ENCODE results near the gene CFAP61. TPM values are rescaled to one million over a fixed set of nuclear protein-coding genes. Genes with fewer than 3 reads are reported as not detected.
A peak's percentile ranks its signal among the peaks of the same experiment; 100 is the strongest.

The CFAP61 gene
- total RNA-seq, 4 donors from 2014 or later = not detected

DNA sequence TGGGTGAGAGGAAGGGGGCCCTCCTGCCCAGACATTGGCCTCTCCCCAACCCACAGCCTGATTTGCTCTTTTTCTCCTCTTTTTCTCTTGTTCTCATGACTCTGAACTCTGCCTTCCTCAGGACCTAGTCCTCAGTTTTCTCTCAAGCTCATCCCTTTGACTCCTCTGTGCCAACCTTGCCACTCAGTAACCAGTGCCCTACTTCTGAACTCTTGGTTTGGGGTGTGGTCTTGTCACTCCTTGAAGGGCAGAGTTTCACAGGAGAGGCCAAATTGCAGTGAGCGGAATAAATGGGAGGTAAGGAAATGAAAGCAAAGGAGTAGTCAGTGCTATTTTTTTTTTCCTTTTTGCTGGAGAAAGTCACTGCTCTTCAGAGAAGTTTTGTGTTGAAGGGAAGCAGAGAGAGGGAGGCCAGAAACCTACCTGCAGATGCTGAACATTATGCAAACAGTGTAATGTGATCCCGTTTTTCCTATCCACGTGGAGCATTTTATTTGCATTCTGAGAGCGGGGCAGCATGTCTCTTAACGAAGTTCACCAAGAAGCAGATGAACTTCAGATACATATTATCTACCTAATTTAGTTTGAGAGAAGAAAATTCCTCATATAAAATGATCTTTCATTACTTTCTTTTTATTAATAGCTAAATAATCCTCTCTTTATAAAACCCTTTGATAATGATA, 26.9 kb downstream of the CFAP61 start:
- DNase-seq (ENCODE audit: extremely low spot score) = peak; percentile 55
- Histone ChIP-seq H3K27me3 (peaks cover 0 to 19% (median 0%) of the 10 kb centered on the region in 4 donors), H3K27ac (replicated peaks in 1 of 4) (no peak overlapping the region), H3K4me1 (peaks cover 0 to 5% (median 4%) of the 10 kb centered on the region in 4 donors), H3K36me3 (no peaks in the 10 kb centered on the region), H3K9me3 (no peaks in the 10 kb centered on the region), H3K4me3 (no peak overlapping the region)
- WGBS = 53% methylated on average over 5 of the region's 5 CpGs
- TF ChIP-seq, protein P1, sequence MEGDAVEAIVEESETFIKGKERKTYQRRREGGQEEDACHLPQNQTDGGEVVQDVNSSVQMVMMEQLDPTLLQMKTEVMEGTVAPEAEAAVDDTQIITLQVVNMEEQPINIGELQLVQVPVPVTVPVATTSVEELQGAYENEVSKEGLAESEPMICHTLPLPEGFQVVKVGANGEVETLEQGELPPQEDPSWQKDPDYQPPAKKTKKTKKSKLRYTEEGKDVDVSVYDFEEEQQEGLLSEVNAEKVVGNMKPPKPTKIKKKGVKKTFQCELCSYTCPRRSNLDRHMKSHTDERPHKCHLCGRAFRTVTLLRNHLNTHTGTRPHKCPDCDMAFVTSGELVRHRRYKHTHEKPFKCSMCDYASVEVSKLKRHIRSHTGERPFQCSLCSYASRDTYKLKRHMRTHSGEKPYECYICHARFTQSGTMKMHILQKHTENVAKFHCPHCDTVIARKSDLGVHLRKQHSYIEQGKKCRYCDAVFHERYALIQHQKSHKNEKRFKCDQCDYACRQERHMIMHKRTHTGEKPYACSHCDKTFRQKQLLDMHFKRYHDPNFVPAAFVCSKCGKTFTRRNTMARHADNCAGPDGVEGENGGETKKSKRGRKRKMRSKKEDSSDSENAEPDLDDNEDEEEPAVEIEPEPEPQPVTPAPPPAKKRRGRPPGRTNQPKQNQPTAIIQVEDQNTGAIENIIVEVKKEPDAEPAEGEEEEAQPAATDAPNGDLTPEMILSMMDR (IDR thresholded peaks at IDR 0.05) = no peak
- TF ChIP-seq POLR2A (IDR thresholded peaks at IDR 0.05; ENCODE audit: low read depth) = no peak
- TF ChIP-seq EP300 (IDR thresholded peaks at IDR 0.05) = no peak
- TF ChIP-seq POLR2AphosphoS5 (IDR thresholded peaks at IDR 0.05) = no peak
- intact Hi-C loops (cut with DNase I) = loop anchor here (2.0 kb wide), 1 partner anchor 158 kb away; no protein-coding TSS in a partner anchor

DNA sequence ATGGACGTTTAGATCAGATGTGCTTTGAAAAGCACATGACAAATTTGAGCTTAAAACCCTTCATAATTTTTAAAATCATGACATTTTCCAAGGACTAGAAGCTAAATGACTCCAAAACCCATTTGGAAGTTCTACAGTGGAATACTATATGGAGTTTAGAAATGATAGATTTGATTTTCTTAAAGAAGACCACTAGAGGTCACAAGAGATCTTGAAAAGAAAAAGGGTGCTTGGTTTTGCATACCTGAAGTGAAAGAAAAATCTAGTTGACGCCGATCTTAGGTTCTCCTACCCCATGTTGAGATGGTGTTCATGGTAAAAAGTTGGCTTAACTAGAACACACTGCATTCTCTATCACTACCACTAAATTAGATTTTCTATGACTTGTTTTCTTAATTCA, 31.5 kb downstream of the CFAP61 start:
- H3K9me3 ChIP-seq = no peaks in the 10 kb centered on the region
- no peak for TF ChIP-seq EP300 (IDR thresholded peaks at IDR 0.05)
- TF ChIP-seq, protein P1 (IDR thresholded peaks at IDR 0.05) = peak; percentile 39 to 44 (median 44)
- no peak overlapping the region for H3K4me3 ChIP-seq
- no peaks in the 10 kb centered on the region for H3K36me3 ChIP-seq
- WGBS = 0% methylated on average over 3 of the region's 3 CpGs
- H3K4me1 ChIP-seq = peaks cover 0 to 9% (median 4%) of the 10 kb centered on the region in 4 donors
- H3K27me3 ChIP-seq = no peaks in the 10 kb centered on the region
- no peak for DNase-seq (ENCODE audit: extremely low spot score)
- intact Hi-C loops (cut with DNase I) = loop anchor here (5.0 kb wide), 1 partner anchor 508 kb away; no protein-coding TSS in a partner anchor
- H3K27ac ChIP-seq (replicated peaks in 1 of 4) = no peak overlapping the region

DNA sequence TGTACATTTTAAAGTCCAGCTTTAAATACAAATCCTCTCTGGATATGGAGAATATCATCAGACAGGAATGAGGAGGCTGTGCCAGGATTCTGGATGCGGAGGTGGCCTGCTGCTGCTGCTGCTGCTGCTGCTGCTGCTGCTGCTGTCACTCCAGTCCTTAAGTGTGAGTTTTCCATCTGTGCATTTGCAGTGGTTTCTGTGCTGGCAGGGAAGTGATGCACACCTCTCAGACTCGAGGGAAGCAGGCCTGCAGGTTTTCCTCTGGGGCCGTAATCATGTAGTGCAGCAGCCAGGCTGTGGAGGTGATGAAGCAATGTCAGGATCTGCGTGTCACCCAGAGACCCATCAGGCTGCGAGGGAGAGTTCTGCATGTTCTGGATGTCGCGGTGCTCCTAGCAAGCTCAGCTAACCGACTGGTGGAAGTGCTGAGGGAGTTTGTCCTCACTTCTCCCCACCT, 32.0 kb downstream of the CFAP61 start:
- intact Hi-C loops (cut with DNase I) = loop anchor here (5.0 kb wide), 1 partner anchor 508 kb away; no protein-coding TSS in a partner anchor
- Histone ChIP-seq H3K36me3 (no peaks in the 10 kb centered on the region), H3K9me3 (no peaks in the 10 kb centered on the region), H3K4me3 (no peak overlapping the region), H3K27ac (replicated peaks in 1 of 4) (no peak overlapping the region), H3K27me3 (no peaks in the 10 kb centered on the region), H3K4me1 (peaks cover 0 to 9% (median 4%) of the 10 kb centered on the region in 4 donors)
- peak; percentile 64 for DNase-seq (ENCODE audit: extremely low spot score)
- WGBS = 47% methylated on average over 8 of the region's 8 CpGs
- TF ChIP-seq EP300 (IDR thresholded peaks at IDR 0.05) (no peak), POLR2A (IDR thresholded peaks at IDR 0.05; ENCODE audit: low read depth) (no peak)
- TF ChIP-seq, protein P1 (IDR thresholded peaks at IDR 0.05) = no peak

DNA sequence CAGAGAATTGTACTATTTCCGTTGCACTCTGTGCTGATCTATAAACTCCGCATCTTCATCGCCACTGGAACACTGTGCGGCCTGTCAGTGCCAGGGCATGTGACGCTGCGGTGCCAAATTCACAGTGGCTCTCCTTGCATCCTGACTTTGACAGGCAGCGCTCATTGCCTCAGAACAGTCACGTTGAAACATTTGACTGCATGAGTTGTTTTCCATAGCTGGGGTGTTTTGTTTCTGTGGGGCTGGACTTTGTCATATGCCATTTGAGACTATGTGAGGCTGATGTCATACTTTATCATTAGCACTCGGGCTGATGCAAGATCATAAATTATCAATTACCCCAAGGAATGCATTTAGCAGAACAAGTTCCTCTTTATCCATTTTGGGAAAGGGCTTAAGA, 32.7 kb downstream of the CFAP61 start:
- DNase-seq (ENCODE audit: extremely low spot score) = peak; percentile 85
- Histone ChIP-seq H3K4me1 (peaks cover 0 to 9% (median 4%) of the 10 kb centered on the region in 4 donors), H3K27me3 (no peaks in the 10 kb centered on the region), H3K27ac (replicated peaks in 1 of 4) (no peak overlapping the region), H3K4me3 (no peak overlapping the region), H3K9me3 (no peaks in the 10 kb centered on the region), H3K36me3 (no peaks in the 10 kb centered on the region)
- TF ChIP-seq POLR2AphosphoS5 (IDR thresholded peaks at IDR 0.05) (no peak), EP300 (IDR thresholded peaks at IDR 0.05) (no peak), POLR2A (IDR thresholded peaks at IDR 0.05; ENCODE audit: low read depth) (no peak)
- TF ChIP-seq, protein P1 (IDR thresholded peaks at IDR 0.05) = no peak
- WGBS = 70% methylated on average over 9 of the region's 9 CpGs
- intact Hi-C loops (cut with DNase I) = no loop called here
